AG04449 (cell line): ENCODE results near the gene IRF2BP2.

Experiments used
- CTCF ChIA-PET: fragments of 350-600 bp; formaldehyde crosslinking; extraction: SDS; loops from one replicate; lab custom pipeline; 2021; ENCODE audit warnings: antibody characterized with exemption; lab: Yijun Ruan, JAX
- POLR2A ChIA-PET: fragments of 400-600, 350-600 bp; formaldehyde crosslinking; extraction: SDS; loops from one replicate; lab custom pipeline; 2020; ENCODE audit warnings: antibody characterized with exemption, inconsistent platforms; lab: Yijun Ruan, JAX
- DNase-seq: peaks from one replicate; pipeline ENCODE4 v3.0.0-alpha.2; 2010; ENCODE audit warnings: low read depth, low spot score
- H3K4me3 ChIP-seq: 2 replicates; pipeline ENCODE4 v1.5.1; 2011; ENCODE audit warnings: low read depth, mild to moderate bottlenecking, control low read depth, low read length
- CTCF ChIP-seq: IDR thresholded peaks from one replicate; pipeline ENCODE4 v1.5.1; 2011; ENCODE audit warnings: mild to moderate bottlenecking, moderate library complexity, low read length, control low read depth, inconsistent platforms; ENCODE audit not compliant: insufficient read depth; ENCODE audit errors: missing control alignments

The IRF2BP2 gene

GRCh38 chr1:234618737-234619049 is 8.7 kb upstream of the IRF2BP2 start:
- no peak for TF ChIP-seq CTCF
- ChIA-PET CTCF (interaction anchor here (1.8 to 2.1 kb wide), 2 partner anchors 14 to 465 kb away, joined by 5 to 9 read pairs; no protein-coding TSS in a partner anchor), POLR2A (interaction anchor here (0.8 to 1.4 kb wide), 2 partner anchors 8 to 105 kb away, joined by 3 to 5 read pairs; no protein-coding TSS in a partner anchor)
- DNase-seq: no peak
- no peak overlapping the region for H3K4me3 ChIP-seq

- POLR2A ChIA-PET: interaction anchor here (0.8 kb wide), 1 partner anchor 106 kb away, joined by 3 read pairs; no protein-coding TSS in a partner anchor
- H3K4me3 ChIP-seq: no peak overlapping the region
- CTCF ChIA-PET: interaction anchor here (1.8 kb wide), 1 partner anchor 14 kb away, joined by 5 read pairs; no protein-coding TSS in a partner anchor
- TF ChIP-seq CTCF: no peak
- DNase-seq: no peak
These were observed 8.2 kb upstream of the IRF2BP2 start for GRCh38 chr1:234617986-234618736.

GRCh38 chr1:234617131-234617985 is 7.4 kb upstream of the IRF2BP2 start:
- ChIA-PET CTCF (interaction anchor here (1.0 to 1.6 kb wide), 4 partner anchors 39 to 467 kb away, joined by 3 to 7 read pairs (median 4); no protein-coding TSS in a partner anchor), POLR2A (no interaction called here)
- no peak for DNase-seq
- TF ChIP-seq CTCF: no peak
- no peak overlapping the region for H3K4me3 ChIP-seq

DNA sequence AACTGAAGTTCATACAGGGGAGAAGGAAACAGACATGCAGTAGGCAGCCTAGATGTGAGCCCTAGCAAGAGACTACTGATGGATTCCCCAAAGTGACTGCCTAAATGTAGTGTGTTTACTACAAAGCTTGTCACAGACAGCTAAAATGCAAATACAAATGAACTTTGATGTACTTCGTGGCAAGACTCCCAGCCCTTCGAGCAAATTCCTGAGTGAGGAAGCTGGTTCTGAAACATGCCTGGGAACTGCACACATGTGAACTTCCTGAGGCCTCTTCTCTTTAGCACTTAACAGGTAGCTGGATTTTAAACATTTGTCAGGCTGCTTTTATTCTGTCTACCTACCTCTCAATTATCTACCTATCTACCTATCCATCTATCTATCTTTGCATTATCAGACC is 6.7 kb upstream of the IRF2BP2 start:
- no peak overlapping the region for H3K4me3 ChIP-seq
- no peak for TF ChIP-seq CTCF
- POLR2A ChIA-PET: no interaction called here
- CTCF ChIA-PET: interaction anchor here (0.9 to 1.6 kb wide), 7 partner anchors 12 to 477 kb away, joined by 3 to 7 read pairs (median 3); no protein-coding TSS in a partner anchor
- DNase-seq: no peak

- TF ChIP-seq CTCF: no peak
- DNase-seq: no peak
- CTCF ChIA-PET: interaction anchor here (1.3 to 4.2 kb wide), 6 partner anchors 108 to 477 kb away, joined by 4 to 26 read pairs (median 6); no protein-coding TSS in a partner anchor
- H3K4me3 ChIP-seq: no peak overlapping the region
- POLR2A ChIA-PET: interaction anchor here (1.1 to 5.2 kb wide), 5 partner anchors 8 to 469 kb away, joined by 3 to 95 read pairs (median 11); no protein-coding TSS in a partner anchor
These were observed 4.1 kb upstream of the IRF2BP2 start for GRCh38 chr1:234614081-234614489.
